GM12878 (cell line): Measurements from ENCODE around the gene SIX5.

Experiments
- CEBPB ChIP-seq, 2 experiments: fragments of 150-350 bp in 1 of 2; IDR thresholded peaks; 2 replicates each; pipeline ENCODE4 v1.6.1; 2012 to 2014; ENCODE audit warnings: low read depth in 2 of 2, low read length in 2 of 2, borderline replicate concordance in 1 of 2, inconsistent platforms in 1 of 2
- EP300 ChIP-seq, 2 experiments: fragments of 150-350 bp in 1 of 2; IDR thresholded peaks; 2 replicates each; pipeline ENCODE4 v1.6.1; 2011 to 2012; ENCODE audit warnings: low read depth in 2 of 2, low read length in 2 of 2, borderline replicate concordance in 1 of 2, improper control_type of control experiment in 1 of 2, inconsistent platforms in 1 of 2; ENCODE audit not compliant: control insufficient read depth in 1 of 2
- FOXK2 ChIP-seq: fragments of 450-650 bp; IDR thresholded peaks from 2 replicates; pipeline ENCODE4 v1.6.1; 2017; ENCODE audit warnings: mild to moderate bottlenecking, moderate library complexity
- HDAC2 ChIP-seq: fragments of 200-600 bp; sonication (generic); IDR thresholded peaks from 2 replicates; pipeline ENCODE4 v1.6.1; 2017
- JUND ChIP-seq: IDR thresholded peaks from 2 replicates; pipeline ENCODE4 v1.6.1; 2012; ENCODE audit warnings: low read depth, mild to moderate bottlenecking, low read length, improper control_type of control experiment, moderate library complexity
- MEF2A ChIP-seq: IDR thresholded peaks from 2 replicates; pipeline ENCODE4 v1.6.1; 2011; ENCODE audit warnings: low read depth, mild to moderate bottlenecking, low read length, moderate library complexity; ENCODE audit not compliant: insufficient read depth
- POLR2A ChIP-seq: IDR thresholded peaks from 2 replicates; pipeline ENCODE4 v1.6.1; 2011; ENCODE audit warnings: low read depth, mild to moderate bottlenecking, low read length
- RAD21 ChIP-seq: IDR thresholded peaks from 2 replicates; pipeline ENCODE4 v1.6.1; 2011; ENCODE audit warnings: mild to moderate bottlenecking, low read depth, low read length, moderate library complexity; ENCODE audit not compliant: insufficient read depth
- ZBED1 ChIP-seq: IDR thresholded peaks from 2 replicates; pipeline ENCODE4 v1.6.1; 2016; ENCODE audit warnings: borderline replicate concordance
- ZNF622 ChIP-seq: fragments of 450-650 bp; IDR thresholded peaks from 2 replicates; pipeline ENCODE4 v1.6.1; 2017; ENCODE audit warnings: mild to moderate bottlenecking, inconsistent platforms
- ZSCAN29 ChIP-seq: fragments of 450-650 bp; IDR thresholded peaks from 2 replicates; pipeline ENCODE4 v1.6.1; 2017; ENCODE audit warnings: mild to moderate bottlenecking, moderate library complexity
- TF ChIP-seq, protein P1 (sequence below), 3 experiments: IDR thresholded peaks in 2 of 3; conservative IDR thresholded peaks in 1 of 3; 2 replicates each; pipeline ENCODE4 v1.5.1; 2011; ENCODE audit warnings: low read depth in 3 of 3, low read length in 3 of 3, mild to moderate bottlenecking in 3 of 3, control low read depth in 2 of 3, moderate library complexity in 2 of 3, inconsistent platforms in 1 of 3, mixed read lengths in 1 of 3; ENCODE audit not compliant: control insufficient read depth in 2 of 3, insufficient read depth in 1 of 3; ENCODE audit errors: extremely low read depth in 1 of 3
- TF ChIP-seq, protein P2 (sequence below): IDR thresholded peaks from 2 replicates; pipeline ENCODE4 v1.6.1; 2012; ENCODE audit warnings: low read depth, low read length, improper control_type of control experiment

DNA sequence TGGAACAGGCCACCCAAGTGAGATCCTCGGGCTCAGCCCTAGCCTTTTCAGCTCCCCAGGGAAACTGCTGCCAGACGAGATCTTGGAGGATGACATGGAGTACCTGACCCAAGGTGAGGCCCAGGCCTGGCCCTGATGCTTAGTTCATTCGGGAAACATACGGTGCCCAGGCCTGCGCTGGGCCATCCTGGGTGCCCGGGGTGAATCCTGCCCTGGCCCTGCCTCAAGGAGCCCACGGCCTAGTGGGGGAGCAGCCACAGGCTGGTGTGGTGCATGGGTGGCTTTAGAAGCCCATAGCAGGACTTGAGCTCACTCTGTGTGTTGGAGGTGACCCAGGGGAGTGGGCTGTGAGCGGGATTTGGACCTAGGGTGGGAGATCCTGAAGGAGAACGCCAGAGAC is 10.1 kb downstream of the SIX5 start:
- TF ChIP-seq, protein P1, sequence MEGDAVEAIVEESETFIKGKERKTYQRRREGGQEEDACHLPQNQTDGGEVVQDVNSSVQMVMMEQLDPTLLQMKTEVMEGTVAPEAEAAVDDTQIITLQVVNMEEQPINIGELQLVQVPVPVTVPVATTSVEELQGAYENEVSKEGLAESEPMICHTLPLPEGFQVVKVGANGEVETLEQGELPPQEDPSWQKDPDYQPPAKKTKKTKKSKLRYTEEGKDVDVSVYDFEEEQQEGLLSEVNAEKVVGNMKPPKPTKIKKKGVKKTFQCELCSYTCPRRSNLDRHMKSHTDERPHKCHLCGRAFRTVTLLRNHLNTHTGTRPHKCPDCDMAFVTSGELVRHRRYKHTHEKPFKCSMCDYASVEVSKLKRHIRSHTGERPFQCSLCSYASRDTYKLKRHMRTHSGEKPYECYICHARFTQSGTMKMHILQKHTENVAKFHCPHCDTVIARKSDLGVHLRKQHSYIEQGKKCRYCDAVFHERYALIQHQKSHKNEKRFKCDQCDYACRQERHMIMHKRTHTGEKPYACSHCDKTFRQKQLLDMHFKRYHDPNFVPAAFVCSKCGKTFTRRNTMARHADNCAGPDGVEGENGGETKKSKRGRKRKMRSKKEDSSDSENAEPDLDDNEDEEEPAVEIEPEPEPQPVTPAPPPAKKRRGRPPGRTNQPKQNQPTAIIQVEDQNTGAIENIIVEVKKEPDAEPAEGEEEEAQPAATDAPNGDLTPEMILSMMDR (IDR thresholded peaks at IDR 0.05 in 2 of 3, conservative IDR thresholded peaks at IDR 0.05 in 1 of 3; ENCODE audit: control insufficient read depth in 2 of 3, extremely low read depth in 1 of 3, insufficient read depth in 1 of 3, low read depth in 3 of 3, low read length in 3 of 3), result no peak
- TF ChIP-seq RAD21 (no peak), HDAC2 (no peak), POLR2A (no peak), ZBED1 (no peak), ZSCAN29 (no peak), CEBPB (IDR thresholded peaks at IDR 0.05; ENCODE audit: borderline replicate concordance in 1 of 2, low read depth in 2 of 2, low read length in 2 of 2) (no peak), EP300 (IDR thresholded peaks at IDR 0.05; ENCODE audit: borderline replicate concordance in 1 of 2, control insufficient read depth in 1 of 2, low read depth in 2 of 2, low read length in 2 of 2) (no peak), MEF2A (no peak), JUND (no peak), FOXK2 (no peak), ZNF622 (no peak)
- TF ChIP-seq, protein P2, sequence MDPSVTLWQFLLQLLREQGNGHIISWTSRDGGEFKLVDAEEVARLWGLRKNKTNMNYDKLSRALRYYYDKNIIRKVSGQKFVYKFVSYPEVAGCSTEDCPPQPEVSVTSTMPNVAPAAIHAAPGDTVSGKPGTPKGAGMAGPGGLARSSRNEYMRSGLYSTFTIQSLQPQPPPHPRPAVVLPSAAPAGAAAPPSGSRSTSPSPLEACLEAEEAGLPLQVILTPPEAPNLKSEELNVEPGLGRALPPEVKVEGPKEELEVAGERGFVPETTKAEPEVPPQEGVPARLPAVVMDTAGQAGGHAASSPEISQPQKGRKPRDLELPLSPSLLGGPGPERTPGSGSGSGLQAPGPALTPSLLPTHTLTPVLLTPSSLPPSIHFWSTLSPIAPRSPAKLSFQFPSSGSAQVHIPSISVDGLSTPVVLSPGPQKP, result no peak
